SKM-1 (cell line): ENCODE results near the gene DRAM1.

Experiments
- DNase-seq: peaks from one replicate; lab custom pipeline; 2025; ENCODE audit not compliant: unreplicated experiment; lab: John Stamatoyannopoulos, UW

Gene DRAM1

GRCh38 chr12:101939306-101939705 is 61.9 kb downstream of the DRAM1 start:
- DNase-seq = no peak

- DNase-seq = peak; percentile 3
These were observed 62.5 kb downstream of the DRAM1 start for GRCh38 chr12:101939856-101940265.

GRCh38 chr12:101940400-101940950 is 63.1 kb downstream of the DRAM1 start:
- DNase-seq = no peak

GRCh38 chr12:101941306-101942249 is 64.2 kb downstream of the DRAM1 start:
- DNase-seq = peak; percentile 14

GRCh38 chr12:101942250-101942605 is 64.8 kb downstream of the DRAM1 start:
- no peak for DNase-seq

- no peak for DNase-seq
These were observed 68.2 kb downstream of the DRAM1 start for GRCh38 chr12:101945369-101946232.

GRCh38 chr12:101946233-101946611 is 68.8 kb downstream of the DRAM1 start:
- no peak for DNase-seq

- DNase-seq = no peak
These were observed 69.9 kb downstream of the DRAM1 start for GRCh38 chr12:101947316-101947715.

GRCh38 chr12:101948365-101948764 is 71.0 kb downstream of the DRAM1 start:
- DNase-seq = no peak

- no peak for DNase-seq
These were observed 73.8 kb downstream of the DRAM1 start for GRCh38 chr12:101951002-101951670.

GRCh38 chr12:101954113-101954512 is 76.7 kb downstream of the DRAM1 start:
- DNase-seq = no peak

- DNase-seq = no peak
These were observed 77.3 kb downstream of the DRAM1 start for GRCh38 chr12:101954676-101955075.

GRCh38 chr12:101957252-101957959 is 80.0 kb downstream of the DRAM1 start:
- no peak for DNase-seq

GRCh38 chr12:101959607-101960006 is 82.2 kb downstream of the DRAM1 start:
- no peak for DNase-seq

- no peak for DNase-seq
These were observed 85.1 kb downstream of the DRAM1 start for GRCh38 chr12:101962486-101962885.

GRCh38 chr12:101963697-101964096 is 86.3 kb downstream of the DRAM1 start:
- no peak for DNase-seq

- no peak for DNase-seq
These were observed 89.1 kb downstream of the DRAM1 start for GRCh38 chr12:101966496-101966895.

GRCh38 chr12:101967506-101967905 is 90.1 kb downstream of the DRAM1 start:
- no peak for DNase-seq

GRCh38 chr12:101968770-101969169 is 91.4 kb downstream of the DRAM1 start:
- no peak for DNase-seq
